RWPE2 (cell line): ENCODE measurements around the gene PPFIA4.
"Not testable (repeated sequence)": the region's sequence is repeated elsewhere in the genome, so short reads cannot be mapped to it uniquely, and the experiment has no call there.

Experiments used
- ATAC-seq: fragments of 200-7000 bp; cut with Tn5 transposase; 3 replicates; pipeline ENCODE4 v1.9.1; 2021; ENCODE audit warnings: low read depth
- DNase-seq: peaks from one replicate; pipeline ENCODE4 v3.0.0-alpha.2; 2020; ENCODE audit warnings: low spot score
- H3K27ac ChIP-seq: fragments of 450-650 bp; 2 replicates; pipeline ENCODE4 v1.5.1; 2017; ENCODE audit warnings: mild to moderate bottlenecking; ENCODE audit not compliant: poor library complexity, severe bottlenecking
- H3K27me3 ChIP-seq: fragments of 250-450 bp; sonication (Bioruptor Pico); 2 replicates; pipeline ENCODE4 v1.5.1; 2021; ENCODE audit warnings: mild to moderate bottlenecking, moderate library complexity; ENCODE audit not compliant: insufficient read depth, poor library complexity, severe bottlenecking
- H3K36me3 ChIP-seq: fragments of 250-450 bp; sonication (Bioruptor Pico); 2 replicates; pipeline ENCODE4 v1.5.1; 2020; ENCODE audit warnings: low read depth, mild to moderate bottlenecking, moderate library complexity
- H3K4me1 ChIP-seq: fragments of 250-450 bp; sonication (Bioruptor Pico); 2 replicates; pipeline ENCODE4 v1.5.1; 2021; ENCODE audit warnings: mild to moderate bottlenecking, moderate library complexity; ENCODE audit not compliant: insufficient read depth, poor library complexity, severe bottlenecking
- H3K4me3 ChIP-seq: fragments of 250-450 bp; sonication (Bioruptor Pico); 2 replicates; pipeline ENCODE4 v1.5.1; 2021; ENCODE audit warnings: mild to moderate bottlenecking, moderate library complexity; ENCODE audit not compliant: severe bottlenecking
- H3K9me3 ChIP-seq: fragments of 250-450 bp; sonication (Bioruptor Pico); 2 replicates; pipeline ENCODE4 v1.5.1; 2021; ENCODE audit warnings: mild to moderate bottlenecking, moderate library complexity; ENCODE audit not compliant: severe bottlenecking
- TF ChIP-seq, protein P1 (sequence below): fragments of 450-650 bp; IDR thresholded peaks from one replicate; pipeline ENCODE4 v1.5.1; 2017; ENCODE audit warnings: mild to moderate bottlenecking, moderate library complexity; ENCODE audit not compliant: poor library complexity, severe bottlenecking

Gene PPFIA4

DNA sequence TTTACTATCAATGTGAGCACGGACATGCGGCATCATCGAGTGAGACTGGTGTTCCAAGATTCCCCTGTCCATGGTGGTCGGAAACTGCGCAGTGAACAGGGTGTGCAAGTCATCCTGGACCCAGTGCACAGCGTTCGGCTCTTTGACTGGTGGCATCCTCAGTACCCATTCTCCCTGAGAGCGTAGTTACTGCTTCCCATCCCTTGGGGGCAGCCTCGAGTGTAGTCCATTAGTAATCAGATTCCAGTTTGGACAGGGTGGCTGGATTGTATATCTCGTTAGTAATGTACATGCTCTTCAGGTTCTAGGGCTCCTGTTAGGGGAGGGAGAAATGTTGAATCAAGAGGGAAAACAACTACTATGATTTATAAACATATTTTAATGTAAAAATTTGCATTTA is 3.4 kb upstream of the PPFIA4 start:
- ATAC-seq, H3K4me1 ChIP-seq, H3K4me3 ChIP-seq, DNase-seq, H3K27me3 ChIP-seq, H3K9me3 ChIP-seq, H3K27ac ChIP-seq: not testable (repeated sequence)
- TF ChIP-seq, protein P1, sequence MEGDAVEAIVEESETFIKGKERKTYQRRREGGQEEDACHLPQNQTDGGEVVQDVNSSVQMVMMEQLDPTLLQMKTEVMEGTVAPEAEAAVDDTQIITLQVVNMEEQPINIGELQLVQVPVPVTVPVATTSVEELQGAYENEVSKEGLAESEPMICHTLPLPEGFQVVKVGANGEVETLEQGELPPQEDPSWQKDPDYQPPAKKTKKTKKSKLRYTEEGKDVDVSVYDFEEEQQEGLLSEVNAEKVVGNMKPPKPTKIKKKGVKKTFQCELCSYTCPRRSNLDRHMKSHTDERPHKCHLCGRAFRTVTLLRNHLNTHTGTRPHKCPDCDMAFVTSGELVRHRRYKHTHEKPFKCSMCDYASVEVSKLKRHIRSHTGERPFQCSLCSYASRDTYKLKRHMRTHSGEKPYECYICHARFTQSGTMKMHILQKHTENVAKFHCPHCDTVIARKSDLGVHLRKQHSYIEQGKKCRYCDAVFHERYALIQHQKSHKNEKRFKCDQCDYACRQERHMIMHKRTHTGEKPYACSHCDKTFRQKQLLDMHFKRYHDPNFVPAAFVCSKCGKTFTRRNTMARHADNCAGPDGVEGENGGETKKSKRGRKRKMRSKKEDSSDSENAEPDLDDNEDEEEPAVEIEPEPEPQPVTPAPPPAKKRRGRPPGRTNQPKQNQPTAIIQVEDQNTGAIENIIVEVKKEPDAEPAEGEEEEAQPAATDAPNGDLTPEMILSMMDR, result peak; percentile 27
- H3K36me3 ChIP-seq, result peaks cover 56% of the 10 kb centered on the region

DNA sequence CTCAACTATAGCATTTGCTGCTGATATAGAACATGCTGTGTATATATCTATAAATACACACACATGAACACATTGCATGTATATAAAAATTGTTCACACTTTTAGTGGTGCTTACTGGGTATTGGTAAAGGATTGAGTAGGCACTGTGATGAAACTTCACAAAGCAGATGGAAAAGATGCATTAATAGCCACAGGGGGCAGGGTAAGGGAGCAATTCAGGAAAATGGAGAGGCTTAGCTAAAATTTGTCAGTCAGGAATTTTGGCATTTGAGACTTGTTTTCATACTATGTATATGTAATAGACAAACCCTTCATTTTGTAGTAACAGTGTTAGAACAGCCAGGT is 633 bp upstream of the PPFIA4 start:
- peaks cover 30% of the 10 kb centered on the region for H3K36me3 ChIP-seq
- DNase-seq (no peak), ATAC-seq (no peak)
- H3K27me3 ChIP-seq, result no peaks in the 10 kb centered on the region
- no peaks in the 10 kb centered on the region for H3K9me3 ChIP-seq
- no peak overlapping the region for H3K4me3 ChIP-seq
- H3K4me1 ChIP-seq, result no peaks in the 10 kb centered on the region
- no peak overlapping the region for H3K27ac ChIP-seq
- TF ChIP-seq, protein P1, result no peak

DNA sequence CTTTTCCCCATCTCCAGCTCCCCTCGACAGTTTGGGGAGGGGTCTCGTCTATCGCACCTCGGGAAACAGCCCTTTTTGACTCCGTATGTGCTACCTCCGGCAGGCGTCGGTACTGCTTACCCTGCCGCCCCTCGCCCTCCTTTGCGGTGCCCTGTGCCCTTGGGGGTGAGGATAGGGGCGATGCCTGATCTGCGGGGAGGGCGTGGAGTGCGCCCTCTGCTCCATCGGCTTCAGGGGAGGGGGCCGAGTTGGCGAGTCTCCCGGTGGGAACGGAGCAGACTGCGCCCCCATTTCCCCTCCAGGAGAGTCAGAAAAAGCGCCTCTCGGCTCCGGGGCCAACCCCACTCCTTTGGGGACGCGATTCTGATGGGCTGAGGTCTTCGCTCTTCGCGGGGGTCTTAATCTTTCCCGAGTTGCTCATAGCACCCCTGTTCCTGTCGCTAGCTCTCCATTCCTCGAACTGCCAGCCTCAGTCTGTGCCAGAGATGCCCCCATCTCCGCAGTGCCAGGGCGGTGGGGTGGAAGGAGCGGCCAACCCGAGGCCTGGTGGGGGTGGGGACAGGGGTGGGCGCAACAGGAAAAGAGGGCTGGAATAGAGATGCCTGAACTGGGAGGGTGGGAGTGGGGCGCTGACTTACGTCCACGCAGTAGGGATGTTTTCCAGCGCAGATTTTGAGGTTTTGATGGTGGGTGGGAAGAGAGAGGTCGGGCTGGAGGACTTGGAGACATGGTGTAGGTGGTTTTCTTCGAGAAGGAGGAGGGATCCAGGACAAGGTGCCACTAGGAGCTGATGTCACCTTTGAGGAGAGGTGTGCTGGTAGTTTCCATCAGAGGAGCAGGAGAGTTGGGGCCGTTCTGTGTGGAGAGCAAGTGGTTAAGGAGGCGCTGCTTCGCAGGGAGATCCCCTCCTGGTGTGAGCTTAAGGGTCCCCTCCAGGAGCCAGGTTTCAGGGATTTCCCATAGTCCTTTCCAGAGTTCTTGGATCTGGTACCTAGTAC is 674 bp downstream of the PPFIA4 start:
- Histone ChIP-seq H3K9me3 (no peaks in the 10 kb centered on the region), H3K27ac (no peak overlapping the region), H3K27me3 (no peaks in the 10 kb centered on the region), H3K36me3 (peaks cover 19% of the 10 kb centered on the region), H3K4me1 (no peaks in the 10 kb centered on the region), H3K4me3 (peak overlapping the region; percentile 38)
- ATAC-seq, result peak; percentile 53
- TF ChIP-seq, protein P1, result no peak
- no peak for DNase-seq

DNA sequence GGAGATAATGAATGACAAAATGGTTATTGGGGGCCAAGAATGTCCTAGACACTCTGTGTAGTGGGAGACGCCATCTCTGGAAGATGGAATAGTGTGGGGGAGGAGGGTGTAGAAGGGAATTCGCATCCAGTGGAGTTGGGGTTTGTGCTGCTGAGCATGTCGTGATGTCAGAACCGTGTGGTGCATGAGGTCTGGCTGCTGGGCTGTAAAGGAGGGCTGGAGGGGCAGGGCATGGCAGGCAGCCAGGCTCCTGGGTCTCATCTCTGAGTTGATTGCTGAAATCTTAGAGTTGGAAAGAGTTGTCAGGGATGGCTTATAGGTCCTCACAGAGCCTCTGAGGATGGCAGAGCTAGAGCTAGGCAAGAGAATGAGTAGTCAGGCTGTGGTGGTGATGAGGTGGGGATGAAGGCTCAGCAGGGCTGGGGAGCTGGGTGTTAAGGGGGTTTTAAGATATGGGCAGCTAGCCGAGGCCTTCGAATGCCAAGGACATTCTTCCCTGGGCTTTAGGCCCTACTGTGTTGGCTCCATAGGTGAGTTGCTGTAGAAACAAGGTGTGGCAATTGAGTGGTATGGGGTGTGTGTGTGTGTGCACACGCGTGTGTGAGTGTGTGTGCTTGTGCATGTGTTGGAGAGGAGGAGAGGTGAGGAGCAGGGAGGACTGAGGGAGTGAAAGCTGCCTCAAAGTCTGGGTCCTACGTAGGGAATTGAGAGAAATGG is 1.9 kb downstream of the PPFIA4 start:
- H3K4me1 ChIP-seq, result no peaks in the 10 kb centered on the region
- no peak overlapping the region for H3K27ac ChIP-seq
- DNase-seq, result no peak
- no peak for ATAC-seq
- peaks cover 11% of the 10 kb centered on the region for H3K36me3 ChIP-seq
- H3K4me3 ChIP-seq, result no peak overlapping the region
- H3K27me3 ChIP-seq, result no peaks in the 10 kb centered on the region
- H3K9me3 ChIP-seq, result no peaks in the 10 kb centered on the region
- TF ChIP-seq, protein P1, result no peak
